Measurements from ENCODE around the gene EML3. TPM values are rescaled to one million over a fixed set of nuclear protein-coding genes. Genes with fewer than 3 reads are reported as not detected.

EML3 gene
- total RNA-seq, 1 experiment from 2014 or later: 51.1 TPM

GRCh38 chr11:62573592-62574362 is 38.8 kb downstream of the EML3 start, which contains the start of gene EEF1G:
EEF1G (minus strand) TSS chr11:62573891; CDS start chr11:62573842, 49 bp downstream.
- CTCF ChIA-PET: interaction anchor here (0.6 to 2.1 kb wide), 17 partner anchors 13 to 236 kb away, joined by 3 to 33 read pairs (median 6); partner anchors contain the start of genes B3GAT3, HNRNPUL2, MTA2 and TUT1
- peak; percentile 98 for DNase-seq (ENCODE audit: low spot score)
- POLR2A ChIA-PET: interaction anchor here (0.5 to 3.2 kb wide), 20 partner anchors 9 to 1412 kb away, joined by 3 to 44 read pairs (median 4); partner anchors contain the start of genes B3GAT3, C11orf98, CSKMT and GNG3
- H3K9me3 Mint-ChIP-seq: no peaks in the 10 kb centered on the region
- peak within 1 kb of the TSS; percentile 96 for H3K27ac Mint-ChIP-seq
- H3K36me3 Mint-ChIP-seq: peaks cover 69% of the 10 kb centered on the region
- H3K4me3 Mint-ChIP-seq: peak within 1 kb of the TSS; percentile 99
- no peaks in the 10 kb centered on the region for H3K27me3 Mint-ChIP-seq (ENCODE audit: low read depth)
- H3K4me1 Mint-ChIP-seq: peaks cover 37% of the 10 kb centered on the region
- peak; percentile 97 for ATAC-seq
- TF ChIP-seq, protein P1, sequence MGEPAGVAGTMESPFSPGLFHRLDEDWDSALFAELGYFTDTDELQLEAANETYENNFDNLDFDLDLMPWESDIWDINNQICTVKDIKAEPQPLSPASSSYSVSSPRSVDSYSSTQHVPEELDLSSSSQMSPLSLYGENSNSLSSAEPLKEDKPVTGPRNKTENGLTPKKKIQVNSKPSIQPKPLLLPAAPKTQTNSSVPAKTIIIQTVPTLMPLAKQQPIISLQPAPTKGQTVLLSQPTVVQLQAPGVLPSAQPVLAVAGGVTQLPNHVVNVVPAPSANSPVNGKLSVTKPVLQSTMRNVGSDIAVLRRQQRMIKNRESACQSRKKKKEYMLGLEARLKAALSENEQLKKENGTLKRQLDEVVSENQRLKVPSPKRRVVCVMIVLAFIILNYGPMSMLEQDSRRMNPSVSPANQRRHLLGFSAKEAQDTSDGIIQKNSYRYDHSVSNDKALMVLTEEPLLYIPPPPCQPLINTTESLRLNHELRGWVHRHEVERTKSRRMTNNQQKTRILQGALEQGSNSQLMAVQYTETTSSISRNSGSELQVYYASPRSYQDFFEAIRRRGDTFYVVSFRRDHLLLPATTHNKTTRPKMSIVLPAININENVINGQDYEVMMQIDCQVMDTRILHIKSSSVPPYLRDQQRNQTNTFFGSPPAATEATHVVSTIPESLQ (CRISPR knock-in tag; IDR thresholded peaks at IDR 0.05): no peak
- TF ChIP-seq NFE2L1 (CRISPR knock-in tag; IDR thresholded peaks at IDR 0.05): no peak
- no peak for TF ChIP-seq ZNF263 (CRISPR knock-in tag; IDR thresholded peaks at IDR 0.05; ENCODE audit: low read depth)
- TF ChIP-seq TCF7 (CRISPR knock-in tag; IDR thresholded peaks at IDR 0.05; ENCODE audit: low read depth): no peak
- 0 out of 2 replicates have a peak, but pooled peaks have one; percentile 14 for TF ChIP-seq TEAD1 (CRISPR knock-in tag; IDR thresholded peaks at IDR 0.05)
- peak; percentile 19; the same call in 1 of the 2 replicates for TF ChIP-seq ETV6 (CRISPR knock-in tag; IDR thresholded peaks at IDR 0.05)
- no peak for TF ChIP-seq MXD4 (CRISPR knock-in tag; IDR thresholded peaks at IDR 0.05; ENCODE audit: borderline replicate concordance)
- TF ChIP-seq PRRX2 (CRISPR knock-in tag; IDR thresholded peaks at IDR 0.05): 0 out of 2 replicates have a peak, but pooled peaks have one; percentile 64
- TF ChIP-seq JUN (CRISPR knock-in tag; IDR thresholded peaks at IDR 0.05): no peak
- TF ChIP-seq, protein P2, sequence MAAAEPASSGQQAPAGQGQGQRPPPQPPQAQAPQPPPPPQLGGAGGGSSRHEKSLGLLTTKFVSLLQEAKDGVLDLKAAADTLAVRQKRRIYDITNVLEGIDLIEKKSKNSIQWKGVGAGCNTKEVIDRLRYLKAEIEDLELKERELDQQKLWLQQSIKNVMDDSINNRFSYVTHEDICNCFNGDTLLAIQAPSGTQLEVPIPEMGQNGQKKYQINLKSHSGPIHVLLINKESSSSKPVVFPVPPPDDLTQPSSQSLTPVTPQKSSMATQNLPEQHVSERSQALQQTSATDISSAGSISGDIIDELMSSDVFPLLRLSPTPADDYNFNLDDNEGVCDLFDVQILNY (CRISPR knock-in tag; IDR thresholded peaks at IDR 0.05): no peak
- TF ChIP-seq SOX15 (CRISPR knock-in tag; IDR thresholded peaks at IDR 0.05): no peak
- no peak for TF ChIP-seq RORB (CRISPR knock-in tag; IDR thresholded peaks at IDR 0.05)
- no peak for TF ChIP-seq CBFB (CRISPR knock-in tag; IDR thresholded peaks at IDR 0.05; ENCODE audit: low read depth)
- TF ChIP-seq ZNF532 (CRISPR knock-in tag; IDR thresholded peaks at IDR 0.05; ENCODE audit: borderline replicate concordance): no peak
- no peak for TF ChIP-seq KAT7 (CRISPR knock-in tag; IDR thresholded peaks at IDR 0.05; ENCODE audit: borderline replicate concordance)
- peak; percentile 11; the same call in 1 of the 2 replicates for TF ChIP-seq ZNF232 (CRISPR knock-in tag; IDR thresholded peaks at IDR 0.05)
- TF ChIP-seq CREM (CRISPR knock-in tag; IDR thresholded peaks at IDR 0.05): peak; percentile 67
- TF ChIP-seq ZNF138 (CRISPR knock-in tag; conservative IDR thresholded peaks at IDR 0.05): no peak
- TF ChIP-seq, protein P3, sequence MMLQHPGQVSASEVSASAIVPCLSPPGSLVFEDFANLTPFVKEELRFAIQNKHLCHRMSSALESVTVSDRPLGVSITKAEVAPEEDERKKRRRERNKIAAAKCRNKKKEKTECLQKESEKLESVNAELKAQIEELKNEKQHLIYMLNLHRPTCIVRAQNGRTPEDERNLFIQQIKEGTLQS (CRISPR knock-in tag; conservative IDR thresholded peaks at IDR 0.05): no peak
- TF ChIP-seq, protein P4, sequence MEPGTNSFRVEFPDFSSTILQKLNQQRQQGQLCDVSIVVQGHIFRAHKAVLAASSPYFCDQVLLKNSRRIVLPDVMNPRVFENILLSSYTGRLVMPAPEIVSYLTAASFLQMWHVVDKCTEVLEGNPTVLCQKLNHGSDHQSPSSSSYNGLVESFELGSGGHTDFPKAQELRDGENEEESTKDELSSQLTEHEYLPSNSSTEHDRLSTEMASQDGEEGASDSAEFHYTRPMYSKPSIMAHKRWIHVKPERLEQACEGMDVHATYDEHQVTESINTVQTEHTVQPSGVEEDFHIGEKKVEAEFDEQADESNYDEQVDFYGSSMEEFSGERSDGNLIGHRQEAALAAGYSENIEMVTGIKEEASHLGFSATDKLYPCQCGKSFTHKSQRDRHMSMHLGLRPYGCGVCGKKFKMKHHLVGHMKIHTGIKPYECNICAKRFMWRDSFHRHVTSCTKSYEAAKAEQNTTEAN (CRISPR knock-in tag; IDR thresholded peaks at IDR 0.05): no peak
- no peak for TF ChIP-seq ATF1 (CRISPR knock-in tag; IDR thresholded peaks at IDR 0.05)
- TF ChIP-seq, protein P5, sequence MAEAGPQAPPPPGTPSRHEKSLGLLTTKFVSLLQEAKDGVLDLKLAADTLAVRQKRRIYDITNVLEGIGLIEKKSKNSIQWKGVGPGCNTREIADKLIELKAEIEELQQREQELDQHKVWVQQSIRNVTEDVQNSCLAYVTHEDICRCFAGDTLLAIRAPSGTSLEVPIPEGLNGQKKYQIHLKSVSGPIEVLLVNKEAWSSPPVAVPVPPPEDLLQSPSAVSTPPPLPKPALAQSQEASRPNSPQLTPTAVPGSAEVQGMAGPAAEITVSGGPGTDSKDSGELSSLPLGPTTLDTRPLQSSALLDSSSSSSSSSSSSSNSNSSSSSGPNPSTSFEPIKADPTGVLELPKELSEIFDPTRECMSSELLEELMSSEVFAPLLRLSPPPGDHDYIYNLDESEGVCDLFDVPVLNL (CRISPR knock-in tag; IDR thresholded peaks at IDR 0.05; ENCODE audit: borderline replicate concordance, low read depth): 0 out of 2 replicates have a peak, but pooled peaks have one; percentile 48

Data from WTC11 (cell line).